ENCODE results near the gene YJU2.

- TF ChIP-seq CTCF (IDR thresholded peaks at IDR 0.05) (no peak), POLR2A (IDR thresholded peaks at IDR 0.05) (no peak)
Measured at GRCh38 chr19:4264812-4265211, 17.9 kb downstream of the YJU2 start.

All from lower leg skin (tissue), 3 donors.